IPS DF 4.7 (cell line): ENCODE measurements around the gene HSD17B8.
A peak's percentile ranks its signal among the peaks of the same experiment; 100 is the strongest.

Experiments
- DNase-seq: peaks from one replicate; pipeline ENCODE4 v3.0.0-alpha.2; 2013; ENCODE audit warnings: low spot score; ENCODE audit errors: extremely low read depth

The HSD17B8 gene

DNA sequence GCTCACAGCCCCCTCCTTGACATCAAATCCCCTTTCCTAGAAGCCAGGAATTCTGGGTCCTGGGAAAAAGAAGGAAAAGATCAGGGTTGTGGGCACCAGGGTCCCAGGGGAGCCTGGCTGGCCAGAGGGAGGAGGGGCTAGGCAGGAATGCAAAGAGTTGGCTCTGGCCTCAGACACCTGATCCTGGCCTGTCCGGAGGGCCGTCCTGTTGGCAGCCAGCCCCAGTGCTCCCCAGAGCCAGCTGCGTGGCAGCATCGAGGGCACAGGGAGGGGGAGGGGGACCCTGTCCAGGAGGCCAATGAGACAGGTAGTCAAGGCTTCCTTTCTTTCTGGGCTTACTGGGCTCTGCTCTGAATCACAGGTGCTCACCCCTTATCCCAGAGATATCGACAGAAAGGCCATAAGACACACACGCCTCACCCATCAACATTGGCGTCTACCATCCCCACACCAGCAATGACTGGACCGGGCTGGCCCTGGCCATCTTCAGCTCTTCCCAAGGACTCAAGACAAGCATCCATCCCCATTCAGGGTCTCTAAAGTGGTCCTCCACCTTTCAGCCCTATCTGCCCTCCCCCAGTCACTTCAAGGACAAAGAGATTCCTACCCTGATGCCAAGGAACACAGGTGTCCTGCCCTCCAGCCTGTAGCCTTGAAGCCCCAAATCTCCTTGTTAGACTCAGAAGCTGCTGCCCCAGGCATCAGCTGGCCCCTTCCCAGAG is 12.9 kb upstream of the HSD17B8 start:
- DNase-seq = no peak

DNA sequence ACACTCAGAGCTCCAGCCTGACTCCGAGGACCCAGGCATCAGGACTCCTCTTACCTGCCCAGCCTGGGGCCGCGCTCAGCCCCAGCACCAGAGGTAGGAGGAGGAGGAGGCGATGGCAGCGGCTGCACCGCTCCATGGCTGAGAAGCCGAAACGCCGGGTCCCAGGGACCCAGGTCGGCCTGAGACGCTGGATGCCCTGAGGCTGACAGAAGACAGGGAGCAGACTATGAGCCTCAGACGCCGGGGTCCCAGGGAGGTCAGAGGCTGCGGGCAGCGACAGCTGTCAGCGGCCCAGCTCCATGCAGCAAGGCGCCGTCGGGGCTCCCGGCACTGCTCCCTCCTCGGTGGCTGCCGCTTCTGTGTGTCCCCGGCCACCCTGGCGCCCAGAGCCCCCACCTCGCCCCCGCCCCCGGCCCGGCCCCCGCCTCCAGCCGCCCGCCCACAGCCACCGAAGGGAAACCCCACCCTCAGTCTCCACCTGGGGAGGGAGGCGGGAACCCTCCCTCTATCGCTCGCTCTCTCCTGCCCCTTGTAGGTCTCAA is 12.3 kb upstream of the HSD17B8 start, which contains the start of gene COL11A2:
Gene COL11A2 (minus strand): TSS at position 363 of the 542 bp plus-strand sequence. CDS start 227 bp downstream, at position 136.
- no peak for DNase-seq

DNA sequence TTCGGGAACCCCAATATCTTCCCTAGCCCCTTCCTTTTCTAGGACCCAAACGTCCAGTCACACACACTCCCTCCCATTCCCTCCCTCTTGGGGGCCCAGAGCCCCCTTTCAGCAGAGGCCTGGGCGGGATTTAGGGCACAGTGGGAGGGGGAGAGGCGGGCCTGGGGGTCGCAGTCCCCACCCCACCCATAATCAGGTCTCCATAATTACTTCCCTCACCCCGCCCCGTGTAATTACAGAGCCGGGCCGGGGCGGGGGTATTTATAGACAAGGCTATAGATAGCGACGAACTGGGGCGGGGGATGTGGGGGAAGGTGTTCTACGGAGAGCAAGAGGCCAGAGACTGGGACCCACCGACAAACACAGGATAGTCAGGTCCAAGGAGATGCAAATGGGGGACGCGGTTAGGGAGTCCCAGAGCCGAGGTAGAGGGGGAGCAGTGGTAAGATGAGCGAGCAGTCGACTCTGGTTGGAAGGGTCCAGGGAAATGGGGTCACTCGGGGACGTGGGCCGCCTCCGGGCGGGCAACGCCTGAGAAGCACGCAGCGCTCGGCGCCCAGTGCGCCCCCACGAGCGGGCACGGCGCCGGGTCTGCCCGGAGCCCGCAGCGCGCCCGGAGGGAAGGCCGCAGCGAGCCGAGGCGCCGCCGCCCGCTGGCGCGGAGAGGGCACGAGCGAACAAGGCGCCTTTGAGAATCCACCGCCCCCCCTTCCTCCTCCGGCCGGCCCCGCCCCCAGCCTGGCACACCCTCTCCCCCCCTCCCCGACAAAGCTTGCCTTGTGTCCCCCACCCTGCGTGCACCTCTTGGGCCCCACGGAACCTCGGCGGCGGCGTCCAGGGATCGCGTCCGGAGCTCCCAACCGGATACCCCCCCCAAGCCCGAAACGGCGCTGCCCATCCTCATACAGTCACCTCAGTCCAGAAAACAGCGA is 11.5 kb upstream of the HSD17B8 start:
- no peak for DNase-seq

DNA sequence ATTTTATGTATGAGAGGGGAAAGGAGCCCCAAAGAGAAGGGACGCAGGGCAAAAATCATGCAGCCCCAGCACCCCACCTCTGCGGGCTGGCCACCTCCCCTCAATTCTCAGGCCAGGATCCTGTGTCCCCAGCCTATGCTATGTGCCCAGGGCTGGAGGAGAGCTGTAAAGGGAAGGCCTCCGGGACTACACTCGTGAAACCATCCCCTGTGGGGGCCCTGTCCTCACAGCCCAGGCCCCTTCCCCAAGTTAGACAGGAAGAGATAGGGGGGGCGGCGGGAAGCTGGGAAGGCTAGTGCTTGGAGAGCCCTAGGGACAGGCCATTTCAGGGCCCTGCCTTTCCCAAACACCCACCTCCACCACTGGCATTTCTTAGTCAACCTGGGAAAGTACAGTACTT is 10.8 kb upstream of the HSD17B8 start:
- DNase-seq = no peak

DNA sequence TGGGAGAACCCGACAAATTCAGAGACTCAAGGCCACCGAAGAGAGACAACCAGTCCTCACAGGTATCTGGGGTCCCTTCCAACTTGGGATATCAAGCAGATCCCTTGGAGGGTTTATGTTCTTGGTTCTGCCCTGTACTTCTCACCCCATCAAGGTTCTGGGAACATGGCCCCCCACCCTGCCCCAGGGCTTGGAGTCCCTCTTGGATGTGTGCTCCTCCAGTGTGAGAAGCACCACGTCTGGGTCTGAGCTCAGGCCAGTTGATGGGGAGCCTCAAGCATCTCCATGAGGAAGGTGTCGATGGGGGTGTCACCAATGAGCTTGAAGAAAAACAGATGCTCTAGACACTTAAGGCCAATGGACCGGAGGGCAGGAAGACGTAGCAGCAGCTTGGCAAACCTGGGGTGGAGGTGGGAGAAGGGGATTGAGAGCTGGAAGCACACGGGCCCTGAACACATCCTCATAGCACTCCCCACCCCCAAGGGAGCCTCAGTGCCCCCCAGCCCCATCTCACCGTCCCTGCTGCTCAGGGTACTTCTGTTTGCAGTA is 9.9 kb upstream of the HSD17B8 start:
- no peak for DNase-seq

DNA sequence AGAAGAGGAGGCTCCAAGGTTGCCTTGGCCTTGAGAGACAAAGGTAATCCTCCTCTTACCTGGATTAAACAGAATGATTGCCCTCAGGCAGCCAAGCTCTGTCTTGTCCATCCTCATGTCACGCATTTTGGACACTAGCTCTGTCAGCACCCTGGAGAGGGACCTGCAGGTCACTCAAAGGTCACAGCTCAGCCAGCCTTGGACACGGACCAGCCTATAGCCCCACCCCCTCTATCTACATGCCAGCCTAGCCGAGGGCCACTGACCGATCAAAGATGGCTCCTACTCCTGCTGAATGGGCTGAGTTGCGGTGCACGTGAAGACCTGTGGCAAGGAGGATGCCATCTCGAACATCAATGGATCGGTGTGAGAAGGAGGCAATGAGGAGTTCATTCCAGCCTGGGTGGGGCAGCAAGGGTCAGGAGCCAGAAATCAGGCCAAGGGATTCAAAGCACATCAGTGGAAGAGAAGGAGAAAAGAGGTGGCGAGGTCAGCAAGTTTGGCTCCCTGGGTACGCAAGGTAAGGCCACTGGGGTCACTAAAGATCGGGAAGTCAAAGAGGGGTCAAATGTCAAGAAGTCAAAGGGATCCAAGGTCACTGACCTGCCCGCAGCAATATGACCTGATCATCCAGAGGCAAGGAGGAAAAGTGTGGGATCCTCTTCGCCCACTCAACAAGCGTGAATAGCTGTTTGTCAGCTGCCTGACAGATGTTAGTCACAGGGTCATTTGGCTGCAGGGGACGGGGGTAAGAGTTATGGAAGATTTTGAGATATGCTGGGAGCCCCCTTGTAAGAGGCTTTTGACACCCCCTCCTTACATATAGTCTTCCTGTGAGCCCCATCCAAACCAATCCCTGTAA is 8.9 kb upstream of the HSD17B8 start:
- no peak for DNase-seq

DNA sequence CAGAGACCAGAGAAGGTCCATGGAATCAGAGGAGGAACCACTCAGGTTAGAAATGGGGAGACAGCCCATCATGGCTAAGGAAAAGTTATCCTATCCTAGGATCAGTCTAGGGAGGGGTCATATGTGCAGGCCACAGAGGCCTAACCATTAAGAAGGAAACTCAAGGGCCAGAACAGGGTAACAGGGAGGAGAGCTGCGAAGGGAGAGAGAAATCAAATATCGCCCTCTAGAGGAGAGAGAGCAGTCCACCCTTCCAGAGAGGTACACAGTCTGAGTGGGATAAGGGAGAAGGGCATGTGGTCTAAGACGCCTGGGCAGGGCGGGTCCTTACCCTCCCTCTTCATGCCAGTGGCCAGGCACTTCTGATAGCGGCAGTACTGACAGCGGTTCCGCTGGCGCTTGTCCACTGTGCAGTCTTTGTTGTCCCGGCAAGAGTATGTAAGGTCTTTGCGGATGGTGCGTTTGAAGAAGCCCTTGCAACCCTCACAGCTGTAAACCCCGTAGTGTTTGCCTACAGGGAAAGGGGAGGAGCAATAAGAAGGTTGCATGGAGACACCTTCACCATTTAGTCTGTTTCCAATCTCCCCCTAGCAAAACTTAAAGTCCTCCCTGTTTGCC is 6.9 kb upstream of the HSD17B8 start:
- no peak for DNase-seq

DNA sequence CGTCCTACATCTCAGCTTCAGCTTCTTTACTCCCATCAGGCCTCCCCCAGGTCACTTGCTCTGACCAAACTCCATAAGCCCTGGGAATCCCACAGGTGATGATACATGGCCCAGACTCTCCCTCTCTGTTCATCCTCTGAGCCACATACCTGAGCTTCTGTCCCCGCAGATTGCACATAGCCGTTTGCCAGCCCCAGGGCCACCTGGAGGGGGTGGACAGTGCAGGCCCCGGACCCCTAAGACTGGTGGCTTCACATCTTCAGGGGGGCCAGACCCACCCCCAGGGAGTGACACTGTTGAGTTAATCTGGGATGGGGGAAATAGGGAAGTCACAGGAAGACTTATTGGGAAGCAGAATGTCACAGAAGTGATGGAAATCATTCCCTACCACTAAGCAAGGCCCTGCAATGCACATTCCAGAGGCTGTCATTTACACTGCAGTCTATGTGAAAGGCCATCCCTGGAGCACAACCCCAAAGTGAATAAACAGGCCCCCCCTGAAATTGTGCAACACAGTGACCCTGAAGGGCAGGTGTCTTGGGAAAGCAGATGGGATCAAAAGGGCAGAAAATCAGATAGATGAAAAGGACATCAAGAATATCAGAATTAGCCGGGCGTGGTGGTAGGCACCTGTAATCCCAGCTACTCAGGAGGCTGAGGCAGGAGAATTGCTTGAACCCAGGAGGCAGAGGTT is 6.1 kb upstream of the HSD17B8 start:
- no peak for DNase-seq

DNA sequence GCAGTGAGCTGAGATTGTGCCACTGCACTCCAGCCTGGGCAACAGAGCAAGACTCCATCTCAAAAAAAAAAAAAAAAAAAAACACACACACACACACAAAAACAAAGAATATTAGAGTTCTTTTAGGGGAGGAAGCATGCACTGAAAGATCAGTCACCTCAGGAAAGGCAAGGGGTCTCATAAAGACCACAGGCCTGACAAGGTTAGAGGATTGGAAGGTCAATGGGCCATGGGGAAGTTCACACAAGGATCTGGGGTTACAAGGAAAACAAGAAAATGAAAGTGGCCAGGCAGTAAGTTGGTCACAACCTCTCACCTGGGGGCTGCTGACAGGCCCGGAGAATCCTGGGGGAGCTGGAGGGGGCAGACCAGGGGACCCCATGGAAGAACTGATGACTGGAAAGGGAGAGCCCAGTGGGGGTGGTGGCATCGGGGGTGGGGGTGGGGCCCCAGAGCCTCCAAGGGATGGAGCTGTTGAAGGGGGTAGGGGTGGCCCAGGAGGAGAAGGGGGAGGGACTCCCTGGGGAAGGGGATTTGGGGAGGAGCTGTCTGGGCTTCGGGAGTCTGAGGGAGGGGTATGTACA is 5.5 kb upstream of the HSD17B8 start:
- no peak for DNase-seq

DNA sequence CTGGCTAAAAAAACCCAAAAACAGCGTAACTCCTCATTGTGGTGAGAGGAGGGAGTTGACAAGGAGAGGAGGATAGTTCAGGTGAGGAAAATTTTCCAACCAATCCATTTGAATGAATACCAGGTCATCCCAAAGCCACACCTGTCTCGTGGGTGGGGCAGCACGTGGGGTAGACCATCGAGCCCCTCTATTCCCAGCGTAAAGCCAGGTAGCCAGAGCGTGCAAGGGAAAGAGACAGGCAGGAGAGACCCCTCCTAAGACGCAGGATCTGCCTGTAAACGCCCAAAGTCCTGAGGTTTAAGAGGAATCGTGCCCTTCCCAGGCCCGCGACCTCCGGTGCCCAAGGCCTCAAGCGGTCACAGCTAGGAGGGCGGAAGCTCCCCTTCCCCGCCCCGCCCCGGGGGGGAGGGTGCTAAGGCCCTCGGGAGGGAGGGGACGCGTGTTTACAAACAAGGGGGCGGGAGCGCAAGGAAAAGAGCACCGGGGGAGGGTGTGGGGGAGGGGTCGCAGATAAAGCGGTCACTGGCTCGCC is 4.7 kb upstream of the HSD17B8 start:
- no peak for DNase-seq

DNA sequence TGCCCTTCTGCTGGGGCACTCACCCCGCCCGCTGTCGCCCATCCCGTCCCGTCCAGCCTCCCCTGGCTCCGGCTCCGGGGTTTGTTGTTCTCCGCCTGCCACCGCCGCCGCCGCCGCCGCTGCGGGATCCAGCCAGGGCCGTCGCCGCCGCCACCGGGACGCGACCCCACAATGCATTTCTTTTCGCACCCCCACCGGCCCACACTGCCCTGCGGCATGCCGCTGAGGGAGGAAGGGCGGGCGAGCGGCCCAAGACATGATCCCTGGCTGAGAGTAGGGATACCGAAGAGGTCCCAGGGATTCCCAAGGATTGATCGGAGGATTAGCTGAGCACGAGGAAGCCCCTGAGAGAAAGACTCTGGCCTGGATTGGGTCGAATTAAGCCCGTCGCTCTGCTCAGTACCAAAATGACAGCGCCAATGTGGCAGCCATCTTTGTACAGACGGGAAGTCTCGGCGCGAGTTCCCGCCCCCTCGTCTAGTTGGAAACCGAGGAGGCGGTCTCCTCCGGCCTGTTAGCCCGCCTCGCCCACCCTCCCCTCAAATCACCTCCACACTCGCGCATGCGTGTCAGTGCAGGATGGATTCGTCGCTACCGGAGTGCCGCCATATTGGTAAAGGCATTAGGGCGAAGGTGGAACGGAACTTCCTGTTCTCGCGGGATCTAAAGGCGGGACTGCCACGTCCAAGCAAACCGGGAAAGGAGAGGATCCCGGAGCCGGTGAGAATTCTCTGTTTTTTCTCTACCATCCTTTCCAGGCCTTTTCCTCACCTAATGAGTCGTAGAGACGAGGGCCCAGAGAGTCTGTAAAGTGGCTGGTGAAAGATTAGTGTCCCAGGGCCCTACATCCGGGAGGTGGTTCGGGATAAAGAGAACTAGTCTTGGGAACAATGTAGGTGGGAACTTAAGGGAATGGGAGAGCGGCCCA is 4.0 kb upstream of the HSD17B8 start, which contains the start of the genes RXRB and SLC39A7:
Gene RXRB (minus strand): TSS at position 447 of the 928 bp plus-strand sequence. CDS start 189 bp downstream, at position 258.
Gene SLC39A7 (plus strand): TSS at position 649 of the 928 bp plus-strand sequence. CDS start 379 bp downstream, outside the sequence.
- peak; percentile 97 for DNase-seq

DNA sequence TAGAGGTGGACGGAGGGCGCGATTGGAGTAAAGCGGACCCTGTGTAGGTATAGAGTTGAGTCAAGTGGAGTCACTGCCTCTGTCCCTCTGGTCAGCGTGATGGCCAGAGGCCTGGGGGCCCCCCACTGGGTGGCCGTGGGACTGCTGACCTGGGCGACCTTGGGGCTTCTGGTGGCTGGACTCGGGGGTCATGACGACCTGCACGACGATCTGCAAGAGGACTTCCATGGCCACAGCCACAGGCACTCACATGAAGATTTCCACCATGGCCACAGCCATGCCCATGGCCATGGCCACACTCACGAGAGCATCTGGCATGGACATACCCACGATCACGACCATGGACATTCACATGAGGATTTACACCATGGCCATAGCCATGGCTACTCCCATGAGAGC is 3.3 kb upstream of the HSD17B8 start:
- DNase-seq = no peak

DNA sequence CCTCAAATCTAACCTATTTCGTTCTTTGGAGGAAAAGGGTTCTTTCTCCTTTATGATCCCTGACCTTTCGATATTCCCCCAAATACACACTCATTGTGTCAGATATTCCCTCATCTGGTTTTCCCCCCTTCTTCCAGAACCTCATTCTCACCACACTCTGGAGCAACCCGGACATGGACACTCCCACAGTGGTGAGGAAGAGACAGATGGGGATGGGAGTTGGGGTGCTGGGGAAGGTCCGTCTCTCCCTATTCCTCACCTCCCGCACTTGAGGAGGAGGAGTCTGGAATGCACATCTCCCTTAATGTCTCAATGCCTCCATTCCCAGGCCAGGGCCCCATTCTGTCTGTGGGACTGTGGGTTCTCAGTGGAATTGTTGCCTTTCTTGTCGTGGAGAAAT is 2.5 kb upstream of the HSD17B8 start:
- DNase-seq = no peak

DNA sequence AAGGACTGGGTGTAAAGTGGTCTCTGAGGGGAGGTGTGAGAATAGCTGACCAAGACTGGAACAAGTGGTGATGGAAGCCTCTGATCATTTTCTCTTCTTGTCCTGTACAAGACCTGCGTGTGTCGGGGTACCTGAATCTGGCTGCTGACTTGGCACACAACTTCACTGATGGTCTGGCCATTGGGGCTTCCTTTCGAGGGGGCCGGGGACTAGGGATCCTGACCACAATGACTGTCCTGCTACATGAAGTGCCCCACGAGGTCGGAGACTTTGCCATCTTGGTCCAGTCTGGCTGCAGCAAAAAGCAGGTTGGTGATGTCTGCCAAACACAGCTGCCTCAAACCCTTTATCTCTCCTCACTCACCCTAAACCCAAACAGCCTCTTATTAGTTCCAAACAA is 1.7 kb upstream of the HSD17B8 start:
- DNase-seq = no peak

DNA sequence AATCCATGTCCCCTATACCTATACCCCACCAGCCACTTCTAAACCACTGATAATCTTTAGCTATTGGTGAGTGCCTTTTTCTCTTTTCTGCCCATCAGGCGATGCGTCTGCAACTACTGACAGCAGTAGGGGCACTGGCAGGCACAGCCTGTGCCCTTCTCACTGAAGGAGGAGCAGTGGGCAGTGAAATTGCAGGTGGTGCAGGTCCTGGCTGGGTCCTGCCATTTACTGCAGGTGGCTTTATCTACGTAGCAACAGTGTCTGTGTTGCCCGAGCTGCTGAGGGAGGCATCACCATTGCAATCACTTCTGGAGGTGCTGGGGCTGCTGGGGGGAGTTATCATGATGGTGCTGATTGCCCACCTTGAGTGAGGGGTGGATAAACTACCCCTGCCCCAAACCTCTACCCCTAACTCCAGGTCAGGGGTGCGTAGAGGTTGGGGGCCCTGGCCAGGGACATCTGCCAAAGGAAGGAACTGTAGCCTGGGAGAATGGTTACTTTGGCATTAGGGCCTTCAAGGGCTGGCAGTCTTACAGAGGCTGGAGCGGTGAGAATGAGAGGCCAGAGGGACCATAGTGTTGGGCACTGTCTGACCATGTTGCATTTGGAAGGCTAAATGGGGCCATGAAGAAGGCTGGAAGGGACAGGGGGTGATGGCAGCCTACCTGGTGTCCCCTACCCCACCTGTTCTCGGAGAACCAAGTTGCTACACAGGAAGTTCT is 851 bp upstream of the HSD17B8 start:
- DNase-seq = no peak

DNA sequence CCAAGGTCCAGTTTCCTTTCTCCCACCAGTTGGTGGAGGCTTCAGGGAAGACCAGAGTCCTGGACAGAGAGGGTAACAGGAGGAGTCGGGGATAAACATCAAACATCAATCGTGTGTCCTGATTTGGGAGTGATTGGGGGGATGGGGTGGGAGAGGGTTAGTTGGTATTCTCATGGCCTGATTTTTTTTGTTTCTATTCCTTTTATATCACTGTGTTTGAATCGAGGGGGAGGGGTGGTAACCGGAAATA is 365 bp upstream of the HSD17B8 start:
- DNase-seq = no peak

DNA sequence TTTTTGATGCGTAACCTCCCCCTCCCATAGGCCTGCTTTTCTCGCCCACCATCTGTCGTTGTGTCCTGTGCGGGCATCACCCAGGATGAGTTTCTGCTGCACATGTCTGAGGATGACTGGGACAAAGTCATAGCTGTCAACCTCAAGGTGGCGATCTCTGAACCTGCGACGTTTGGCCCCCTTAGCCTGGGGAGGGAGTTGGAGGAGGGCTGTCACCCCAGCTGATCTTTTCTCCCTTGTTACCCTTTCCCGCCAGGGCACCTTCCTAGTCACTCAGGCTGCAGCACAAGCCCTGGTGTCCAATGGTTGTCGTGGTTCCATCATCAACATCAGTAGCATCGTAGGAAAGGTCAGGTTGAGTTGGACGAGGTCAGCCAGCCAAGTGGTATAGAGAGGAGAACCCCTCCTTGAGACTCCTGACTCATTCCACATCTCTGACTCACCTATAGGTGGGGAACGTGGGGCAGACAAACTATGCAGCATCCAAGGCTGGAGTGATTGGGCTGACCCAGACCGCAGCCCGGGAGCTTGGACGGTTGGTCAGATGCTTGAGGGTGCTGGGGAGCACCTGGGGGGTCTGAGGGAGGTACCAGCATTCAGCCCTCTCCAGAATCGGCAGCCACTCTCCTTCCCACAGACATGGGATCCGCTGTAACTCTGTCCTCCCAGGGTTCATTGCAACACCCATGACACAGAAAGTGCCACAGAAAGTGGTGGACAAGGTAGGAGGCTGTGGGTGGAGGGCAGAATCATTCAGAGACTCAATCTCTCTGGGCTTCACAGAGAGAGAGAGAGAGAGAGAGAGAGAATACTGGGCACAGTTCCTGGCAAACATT is 954 bp downstream of the HSD17B8 start:
- no peak for DNase-seq
